HEK293 (cell line): ENCODE measurements around the gene HOXA11.

Experiments used
- CTCF ChIA-PET: fragments of 350-600 bp; formaldehyde crosslinking; extraction: SDS; loops from one replicate; lab custom pipeline; 2021; ENCODE audit warnings: antibody characterized with exemption; lab: Yijun Ruan, JAX
- POLR2A ChIA-PET: fragments of 300-600 bp; formaldehyde crosslinking; extraction: SDS; loops from one replicate; lab custom pipeline; 2020; ENCODE audit warnings: antibody characterized with exemption, inconsistent platforms; lab: Yijun Ruan, JAX
- H3K27ac ChIP-seq: fragments of 200-500 bp; sonication (Bioruptor generic); 2 replicates; pipeline ENCODE4 v1.5.1; 2014; ENCODE audit warnings: low read depth, low read length, control low read depth, inconsistent platforms; ENCODE audit errors: extremely low read depth
- H3K36me3 ChIP-seq, 2 experiments: fragments of 200-500 bp in 1 of 2; sonication (Bioruptor generic) in 1 of 2; 1 replicate in 1 of 2; 2 replicates in 1 of 2; pipeline ENCODE4 v1.5.1; 2014 to 2017; ENCODE audit warnings: inconsistent platforms in 2 of 2, low read length in 2 of 2; ENCODE audit not compliant: control insufficient read depth in 2 of 2, insufficient read depth in 1 of 2
- H3K4me1 ChIP-seq: fragments of 200-500 bp; sonication (Bioruptor generic); 2 replicates; pipeline ENCODE4 v1.5.1; 2014; ENCODE audit warnings: mild to moderate bottlenecking, low read length, inconsistent platforms; ENCODE audit not compliant: control insufficient read depth, insufficient read depth
- H3K4me3 ChIP-seq: 2 replicates; pipeline ENCODE4 v1.5.1; 2011; ENCODE audit warnings: low read depth, mild to moderate bottlenecking, control low read depth, low read length, moderate library complexity
- H3K9me3 ChIP-seq: fragments of 200-500 bp; sonication (Bioruptor generic); 2 replicates; pipeline ENCODE4 v1.5.1; 2014; ENCODE audit warnings: low read depth, low read length, inconsistent platforms; ENCODE audit not compliant: control insufficient read depth, insufficient read depth
- BCL11A ChIP-seq: fragments of 450-650 bp; formaldehyde crosslinking; IDR thresholded peaks from 2 replicates; pipeline ENCODE4 v1.5.1; 2016; ENCODE audit warnings: low read depth, missing biosample characterization, missing genetic modification characterization
- GFI1B ChIP-seq: fragments of 450-650 bp; formaldehyde crosslinking; IDR thresholded peaks from 2 replicates; pipeline ENCODE4 v1.5.1; 2016; ENCODE audit warnings: missing biosample characterization, missing genetic modification characterization
- GLIS1 ChIP-seq: fragments of 450-650 bp; formaldehyde crosslinking; IDR thresholded peaks from 2 replicates; pipeline ENCODE4 v1.5.1; 2016; ENCODE audit warnings: missing biosample characterization, missing genetic modification characterization
- OSR2 ChIP-seq: fragments of 450-650 bp; formaldehyde crosslinking; IDR thresholded peaks from 2 replicates; pipeline ENCODE4 v1.5.1; 2016; ENCODE audit warnings: missing biosample characterization, missing genetic modification characterization
- PRDM10 ChIP-seq: fragments of 450-650 bp; formaldehyde crosslinking; IDR thresholded peaks from 2 replicates; pipeline ENCODE4 v1.5.1; 2016; ENCODE audit warnings: missing biosample characterization, missing genetic modification characterization
- SP3 ChIP-seq: fragments of 450-650 bp; formaldehyde crosslinking; IDR thresholded peaks from 2 replicates; pipeline ENCODE4 v1.5.1; 2016; ENCODE audit warnings: missing biosample characterization, missing genetic modification characterization
- TRIM28 ChIP-seq: IDR thresholded peaks from 2 replicates; pipeline ENCODE4 v1.6.1; 2011; ENCODE audit warnings: low read length, control low read depth, borderline replicate concordance
- TSHZ1 ChIP-seq: fragments of 450-650 bp; formaldehyde crosslinking; IDR thresholded peaks from 2 replicates; pipeline ENCODE4 v1.5.1; 2016; ENCODE audit warnings: missing biosample characterization, missing genetic modification characterization, borderline replicate concordance
- WT1 ChIP-seq: fragments of 450-650 bp; formaldehyde crosslinking; IDR thresholded peaks from 2 replicates; pipeline ENCODE4 v1.5.1; 2016; ENCODE audit warnings: missing biosample characterization, missing genetic modification characterization
- ZBTB7A ChIP-seq: fragments of 450-650 bp; formaldehyde crosslinking; IDR thresholded peaks from 2 replicates; pipeline ENCODE4 v1.5.1; 2016; ENCODE audit warnings: low read depth, missing biosample characterization, missing genetic modification characterization
- ZNF112 ChIP-seq: fragments of 450-650 bp; formaldehyde crosslinking; IDR thresholded peaks from 2 replicates; pipeline ENCODE4 v1.5.0; 2017; ENCODE audit warnings: missing biosample characterization, missing genetic modification characterization
- ZNF214 ChIP-seq: fragments of 450-650 bp; formaldehyde crosslinking; IDR thresholded peaks from 2 replicates; pipeline ENCODE4 v1.5.1; 2017; ENCODE audit warnings: missing biosample characterization, mild to moderate bottlenecking, missing genetic modification characterization, borderline replicate concordance
- ZNF391 ChIP-seq: fragments of 450-650 bp; formaldehyde crosslinking; IDR thresholded peaks from 2 replicates; pipeline ENCODE4 v1.5.1; 2016; ENCODE audit warnings: low read depth, missing biosample characterization, missing genetic modification characterization, borderline replicate concordance
- ZNF596 ChIP-seq: fragments of 450-650 bp; IDR thresholded peaks from 2 replicates; pipeline ENCODE4 v1.5.0; 2018; ENCODE audit warnings: missing biosample characterization, mild to moderate bottlenecking, missing genetic modification characterization, moderate library complexity
- ZNF629 ChIP-seq: fragments of 450-650 bp; formaldehyde crosslinking; IDR thresholded peaks from 2 replicates; pipeline ENCODE4 v1.5.1; 2017; ENCODE audit warnings: missing biosample characterization, missing genetic modification characterization
- ZNF639 ChIP-seq: fragments of 450-650 bp; formaldehyde crosslinking; IDR thresholded peaks from 2 replicates; pipeline ENCODE4 v1.5.1; 2016; ENCODE audit warnings: missing biosample characterization, missing genetic modification characterization
- ZNF707 ChIP-seq: fragments of 450-650 bp; formaldehyde crosslinking; IDR thresholded peaks from 2 replicates; pipeline ENCODE4 v1.5.1; 2016; ENCODE audit warnings: missing biosample characterization, missing genetic modification characterization
- ZNF843 ChIP-seq: fragments of 450-650 bp; formaldehyde crosslinking; IDR thresholded peaks from 2 replicates; pipeline ENCODE4 v1.5.1; 2016; ENCODE audit warnings: missing biosample characterization, missing genetic modification characterization
- ZSCAN4 ChIP-seq: fragments of 450-650 bp; formaldehyde crosslinking; IDR thresholded peaks from 2 replicates; pipeline ENCODE4 v1.5.1; 2017; ENCODE audit warnings: missing biosample characterization, missing genetic modification characterization
- ZXDB ChIP-seq: fragments of 450-650 bp; formaldehyde crosslinking; IDR thresholded peaks from 2 replicates; pipeline ENCODE4 v1.5.1; 2016; ENCODE audit warnings: missing biosample characterization, missing genetic modification characterization
- TF ChIP-seq, protein P1 (sequence below): fragments of 450-650 bp; formaldehyde crosslinking; IDR thresholded peaks from 2 replicates; pipeline ENCODE4 v1.5.1; 2016; ENCODE audit warnings: missing biosample characterization, missing genetic modification characterization

HOXA11 gene

DNA sequence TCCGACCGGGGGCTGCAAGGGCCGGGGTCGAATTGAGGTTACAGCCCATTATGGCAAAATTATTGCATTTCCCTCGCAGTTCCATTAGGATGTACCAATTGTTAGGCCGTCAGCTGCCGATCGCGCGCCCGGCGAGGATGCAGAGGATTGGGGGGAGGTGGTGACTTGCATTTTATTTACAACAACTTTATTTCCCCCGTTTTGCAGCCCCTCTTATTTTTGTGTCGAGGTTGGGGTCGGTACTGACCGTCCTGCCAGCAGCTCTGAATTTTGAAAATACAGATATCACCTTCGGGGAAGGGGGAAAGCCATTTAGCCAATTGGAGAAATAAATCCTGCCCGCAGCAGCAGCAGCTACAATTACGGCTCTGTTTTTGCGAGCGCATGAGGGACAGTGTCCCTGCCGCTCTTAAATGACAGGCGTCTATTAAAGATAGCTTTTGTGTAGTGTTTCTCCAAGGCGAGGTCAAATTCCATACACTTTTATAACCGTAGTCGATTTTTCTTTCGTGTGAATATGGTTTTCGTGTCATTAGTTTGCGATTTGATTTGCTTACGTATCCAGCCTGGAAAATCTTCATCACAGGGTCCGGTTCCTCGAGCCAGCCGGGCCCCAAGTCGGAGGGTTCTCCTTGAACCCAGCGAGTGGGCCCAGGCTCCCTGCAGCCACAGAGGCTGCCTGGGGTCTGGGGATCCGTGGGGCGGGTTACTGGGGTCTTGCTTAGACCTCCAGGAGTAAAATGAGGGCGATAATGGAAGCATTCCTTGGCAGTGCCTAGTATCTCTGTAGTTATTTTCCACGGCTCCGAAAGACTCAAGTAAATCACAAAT, 40.9 kb downstream of the HOXA11 start (continued):
- peak; percentile 76 for TF ChIP-seq PRDM10 (tag by site-specific recombination)
- TF ChIP-seq ZNF596 (tag by site-specific recombination) = 0 out of 2 replicates have a peak, but pooled peaks have one; percentile 8
- TF ChIP-seq ZNF843 = 0 out of 2 replicates have a peak, but pooled peaks have one; percentile 22
- peak; percentile 7; the same call in 1 of the 2 replicates for TF ChIP-seq SP3 (tag by site-specific recombination)
- peak; percentile 71 for TF ChIP-seq GFI1B (tag by site-specific recombination)
- 0 out of 2 replicates have a peak, but pooled peaks have one; percentile 38 for TF ChIP-seq TRIM28
- peak; percentile 48; the same call in 1 of the 2 replicates for TF ChIP-seq ZNF629 (tag by site-specific recombination)
- no peak for TF ChIP-seq ZSCAN4 (tag by site-specific recombination)
- TF ChIP-seq ZNF639 = peak; percentile 15; the same call in 1 of the 2 replicates
- TF ChIP-seq OSR2 = peak; percentile 74
- TF ChIP-seq WT1 (tag by site-specific recombination) = peak; percentile 52
- TF ChIP-seq, all 188 proteins: peak for 29

- H3K4me1 ChIP-seq = peaks cover 22% of the 10 kb centered on the region
- peaks cover 0 to 63% of the 10 kb centered on the region in 2 experiments; a peak in 2 of 3 replicates for H3K36me3 ChIP-seq
- peak within 1 kb of the TSS; percentile 79 for H3K4me3 ChIP-seq
- POLR2A ChIA-PET = interaction anchor here (0.6 to 1.6 kb wide), 20 partner anchors 9 to 1281 kb away, joined by 3 to 9 read pairs (median 4); partner anchors contain the start of genes HOXA4, HOXA7 and HOXA9
- H3K27ac ChIP-seq = peak within 1 kb of the TSS; percentile 98
- CTCF ChIA-PET = interaction anchor here (0.6 to 4.4 kb wide), 46 partner anchors 9 to 1685 kb away, joined by 3 to 34 read pairs (median 4); partner anchors contain the start of genes HOXA1 and HOXA7
- no peaks in the 10 kb centered on the region for H3K9me3 ChIP-seq
- TF ChIP-seq ZNF214 (tag by site-specific recombination) (no peak), ZNF112 (tag by site-specific recombination) (no peak), ZBTB7A (tag by site-specific recombination) (no peak; the same call in 1 of the 2 replicates), TSHZ1 (tag by site-specific recombination) (peak; percentile 84), GLIS1 (peak; percentile 35; the same call in 1 of the 2 replicates), OSR2 (no peak), ZXDB (tag by site-specific recombination) (peak; percentile 80), ZNF391 (tag by site-specific recombination) (peak; percentile 27; the same call in 1 of the 2 replicates), ZNF707 (tag by site-specific recombination) (no peak), BCL11A (tag by site-specific recombination) (peak; percentile 93)
- TF ChIP-seq, protein P1, sequence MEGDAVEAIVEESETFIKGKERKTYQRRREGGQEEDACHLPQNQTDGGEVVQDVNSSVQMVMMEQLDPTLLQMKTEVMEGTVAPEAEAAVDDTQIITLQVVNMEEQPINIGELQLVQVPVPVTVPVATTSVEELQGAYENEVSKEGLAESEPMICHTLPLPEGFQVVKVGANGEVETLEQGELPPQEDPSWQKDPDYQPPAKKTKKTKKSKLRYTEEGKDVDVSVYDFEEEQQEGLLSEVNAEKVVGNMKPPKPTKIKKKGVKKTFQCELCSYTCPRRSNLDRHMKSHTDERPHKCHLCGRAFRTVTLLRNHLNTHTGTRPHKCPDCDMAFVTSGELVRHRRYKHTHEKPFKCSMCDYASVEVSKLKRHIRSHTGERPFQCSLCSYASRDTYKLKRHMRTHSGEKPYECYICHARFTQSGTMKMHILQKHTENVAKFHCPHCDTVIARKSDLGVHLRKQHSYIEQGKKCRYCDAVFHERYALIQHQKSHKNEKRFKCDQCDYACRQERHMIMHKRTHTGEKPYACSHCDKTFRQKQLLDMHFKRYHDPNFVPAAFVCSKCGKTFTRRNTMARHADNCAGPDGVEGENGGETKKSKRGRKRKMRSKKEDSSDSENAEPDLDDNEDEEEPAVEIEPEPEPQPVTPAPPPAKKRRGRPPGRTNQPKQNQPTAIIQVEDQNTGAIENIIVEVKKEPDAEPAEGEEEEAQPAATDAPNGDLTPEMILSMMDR (tag by site-specific recombination) = peak; percentile 84
These were observed 41.7 kb downstream of the HOXA11 start, which contains the start of gene HOXA5 for GRCh38 chr7:27143023-27143949. Gene HOXA5, minus strand, starts transcription at chr7:27143681. Its CDS starts 74 bp downstream, at chr7:27143607.
